Thymus (tissue), 11 donors: ENCODE data around the gene LRRTM4. TPM values are rescaled to one million over a fixed set of nuclear protein-coding genes. Genes with fewer than 3 reads are reported as not detected.

ENCODE experiments used
- DNase-seq, 9 donors: peaks; one replicate each; pipeline ENCODE4 v3.0.0-alpha.2; 2013; ENCODE audit warnings: low spot score in 9 of 9, low read depth in 6 of 9, missing footprints in 1 of 9
- H3K27ac ChIP-seq, 2 donors: one replicate each; pipeline ENCODE4 v1.5.1; 2013; ENCODE audit warnings: control low read depth in 1 of 2, low read depth in 1 of 2, low read length in 1 of 2, mild to moderate bottlenecking in 1 of 2, moderate library complexity in 1 of 2
- H3K27me3 ChIP-seq, 2 donors: one replicate each; pipeline ENCODE4 v1.5.1; 2013; ENCODE audit warnings: low read length in 1 of 2; ENCODE audit not compliant: control insufficient read depth in 2 of 2, insufficient read depth in 1 of 2
- H3K36me3 ChIP-seq, 2 donors: one replicate each; pipeline ENCODE4 v1.5.1; 2013; ENCODE audit warnings: low read length in 1 of 2, mild to moderate bottlenecking in 1 of 2, moderate library complexity in 1 of 2; ENCODE audit not compliant: control insufficient read depth in 2 of 2, insufficient read depth in 2 of 2
- H3K4me1 ChIP-seq, 2 donors: one replicate each; pipeline ENCODE4 v1.5.1; 2013; ENCODE audit warnings: low read length in 2 of 2; ENCODE audit not compliant: control insufficient read depth in 2 of 2, insufficient read depth in 2 of 2
- H3K4me3 ChIP-seq, 2 donors: one replicate each; pipeline ENCODE4 v1.5.1; 2013; ENCODE audit warnings: low read length in 2 of 2, control low read depth in 1 of 2, mild to moderate bottlenecking in 1 of 2
- H3K9me3 ChIP-seq, 2 donors: one replicate each; pipeline ENCODE4 v1.5.1; 2013; ENCODE audit warnings: low read length in 1 of 2, mild to moderate bottlenecking in 1 of 2; ENCODE audit not compliant: control insufficient read depth in 2 of 2, insufficient read depth in 1 of 2
- WGBS: extraction: QIAGEN DNeasy Blood & Tissue Kit; methylation state at CpG from one replicate; pipeline ENCODE4 v1.1.7; 2013; 5-methylcytosine and 5-hydroxymethylcytosine counted together
- polyA plus RNA-seq: library from polyadenylated mRNA; stranded (reverse); fragments of 200-250 nt; gene quantifications from one replicate; pipeline ENCODE4 v1.2.3, GENCODE V29; 2013
- total RNA-seq: library from RNA; stranded (reverse); fragments of 120-200 nt; gene quantifications from one replicate; pipeline ENCODE4 v1.2.4, GENCODE V29; 2013
- donor health status: healthy.

The LRRTM4 gene
- total and polyA plus RNA-seq, 2 donors = 0.02 to 0.09 TPM

- no peaks in the 10 kb centered on the region for H3K4me1 ChIP-seq
- H3K4me3 ChIP-seq = no peak overlapping the region
- no peak for DNase-seq
- no peak overlapping the region for H3K27ac ChIP-seq
- H3K9me3 ChIP-seq = peaks cover 0 to 9% of the 10 kb centered on the region in 2 donors
- no peaks in the 10 kb centered on the region for H3K36me3 ChIP-seq
- WGBS = 87% methylated on average over 15 of the region's 15 CpGs
- H3K27me3 ChIP-seq = no peaks in the 10 kb centered on the region
Measured at GRCh38 chr2:77487074-77487803, 34.9 kb downstream of the LRRTM4 start.

- H3K27me3 ChIP-seq = no peaks in the 10 kb centered on the region
- no peaks in the 10 kb centered on the region for H3K36me3 ChIP-seq
- H3K27ac ChIP-seq = no peak overlapping the region
- no peaks in the 10 kb centered on the region for H3K4me1 ChIP-seq
- no peak for DNase-seq
- H3K9me3 ChIP-seq = peaks cover 0 to 9% of the 10 kb centered on the region in 2 donors
- no peak overlapping the region for H3K4me3 ChIP-seq
Measured at GRCh38 chr2:77484026-77484425, 38.1 kb downstream of the LRRTM4 start.

GRCh38 chr2:77479895-77480294 lies 42.3 kb downstream of the LRRTM4 start:
- 80% methylated on average over 3 of the region's 3 CpGs for WGBS
- Histone ChIP-seq H3K4me1 (no peaks in the 10 kb centered on the region), H3K27ac (no peak overlapping the region), H3K36me3 (no peaks in the 10 kb centered on the region), H3K9me3 (no peaks in the 10 kb centered on the region), H3K27me3 (no peaks in the 10 kb centered on the region), H3K4me3 (no peak overlapping the region)
- no peak for DNase-seq

- no peaks in the 10 kb centered on the region for H3K27me3 ChIP-seq
- H3K4me1 ChIP-seq = no peaks in the 10 kb centered on the region
- no peaks in the 10 kb centered on the region for H3K9me3 ChIP-seq
- H3K36me3 ChIP-seq = no peaks in the 10 kb centered on the region
- 72% methylated on average over 6 of the region's 6 CpGs for WGBS
- H3K4me3 ChIP-seq = no peak overlapping the region
- no peak for DNase-seq
- H3K27ac ChIP-seq = no peak overlapping the region
Measured at GRCh38 chr2:77479395-77479794, 42.8 kb downstream of the LRRTM4 start.

- H3K36me3 ChIP-seq = no peaks in the 10 kb centered on the region
- no peaks in the 10 kb centered on the region for H3K27me3 ChIP-seq
- no peaks in the 10 kb centered on the region for H3K4me1 ChIP-seq
- no peak overlapping the region for H3K4me3 ChIP-seq
- no peak for DNase-seq
- no peak overlapping the region for H3K27ac ChIP-seq
- no peaks in the 10 kb centered on the region for H3K9me3 ChIP-seq
- 88% methylated on average over 3 of the region's 3 CpGs for WGBS
Measured at GRCh38 chr2:77470096-77470495, 52.1 kb downstream of the LRRTM4 start.

GRCh38 chr2:77469106-77469505 lies 53.1 kb downstream of the LRRTM4 start:
- no peak for DNase-seq
- no peak overlapping the region for H3K4me3 ChIP-seq
- WGBS = 89% methylated on average over 4 of the region's 4 CpGs

GRCh38 chr2:77459840-77460239 lies 62.3 kb downstream of the LRRTM4 start:
- no peak overlapping the region for H3K27ac ChIP-seq
- no peaks in the 10 kb centered on the region for H3K36me3 ChIP-seq
- H3K27me3 ChIP-seq = no peaks in the 10 kb centered on the region
- WGBS = 80% methylated on average over 3 of the region's 3 CpGs
- no peak for DNase-seq
- H3K4me3 ChIP-seq = no peak overlapping the region
- no peaks in the 10 kb centered on the region for H3K4me1 ChIP-seq
- H3K9me3 ChIP-seq = no peaks in the 10 kb centered on the region

More at GRCh38 chr2:77469106-77469505, 53.1 kb downstream of the LRRTM4 start:
- Histone ChIP-seq H3K27me3 (no peaks in the 10 kb centered on the region), H3K4me1 (no peaks in the 10 kb centered on the region), H3K27ac (no peak overlapping the region), H3K36me3 (no peaks in the 10 kb centered on the region), H3K9me3 (no peaks in the 10 kb centered on the region)

- no peak overlapping the region for H3K27ac ChIP-seq
- no peak overlapping the region for H3K4me3 ChIP-seq
- H3K4me1 ChIP-seq = no peaks in the 10 kb centered on the region
- WGBS = 82% methylated on average over 3 of the region's 3 CpGs
- no peaks in the 10 kb centered on the region for H3K27me3 ChIP-seq
- H3K36me3 ChIP-seq = no peaks in the 10 kb centered on the region
- no peaks in the 10 kb centered on the region for H3K9me3 ChIP-seq
- DNase-seq = no peak
Measured at GRCh38 chr2:77458216-77458615, 64.0 kb downstream of the LRRTM4 start.

- Histone ChIP-seq H3K9me3 (no peaks in the 10 kb centered on the region), H3K4me3 (no peak overlapping the region), H3K4me1 (no peaks in the 10 kb centered on the region), H3K27ac (no peak overlapping the region), H3K27me3 (no peaks in the 10 kb centered on the region), H3K36me3 (no peaks in the 10 kb centered on the region)
- DNase-seq = no peak
- WGBS = 90% methylated on average over 1 of the region's 1 CpG
Measured at GRCh38 chr2:77457665-77458064, 64.5 kb downstream of the LRRTM4 start.
